CD4-positive, CD25-positive, alpha-beta regulatory T cell (primary cell): ENCODE data around the gene UBE2I. TPM values are rescaled to one million over a fixed set of nuclear protein-coding genes. Genes with fewer than 3 reads are reported as not detected.

ENCODE experiments used
- ATAC-seq, 2 donors: fragments of 150-1000 bp; cut with Tn5 transposase; one replicate each; pipeline ENCODE4 v1.10.0; 2021; ENCODE audit warnings: low read depth in 2 of 2, moderate number of reproducible peaks in 2 of 2, moderate library complexity in 1 of 2
- DNase-seq, 3 donors: peaks; one replicate each; pipeline versions ENCODE4 v3.0.0 to v3.0.0-alpha.2; 2012 to 2022; ENCODE audit warnings: mixed read lengths in 1 of 3
- H3K27ac ChIP-seq: one replicate; pipeline ENCODE4 v1.7.0; 2013; ENCODE audit warnings: mild to moderate bottlenecking, low read length; ENCODE audit not compliant: insufficient read depth, poor library complexity, severe bottlenecking
- H3K27me3 ChIP-seq: one replicate; pipeline ENCODE4 v1.7.0; 2013; ENCODE audit warnings: low read length; ENCODE audit not compliant: control insufficient read depth, insufficient read depth
- H3K36me3 ChIP-seq: one replicate; pipeline ENCODE4 v1.7.0; 2013; ENCODE audit warnings: mild to moderate bottlenecking, low read length, moderate library complexity; ENCODE audit not compliant: control insufficient read depth, insufficient read depth
- H3K4me1 ChIP-seq: 2 replicates; pipeline ENCODE4 v1.7.0; 2013; ENCODE audit warnings: mild to moderate bottlenecking, low read length; ENCODE audit not compliant: insufficient read depth, control insufficient read depth, poor library complexity, severe bottlenecking
- H3K4me3 ChIP-seq: one replicate; pipeline ENCODE4 v1.7.0; 2013; ENCODE audit warnings: low read depth, mild to moderate bottlenecking, low read length, moderate library complexity
- H3K9me3 ChIP-seq, 2 experiments: 1 replicate in 1 of 2; 2 replicates in 1 of 2; pipeline ENCODE4 v1.7.0; 2013; ENCODE audit warnings: low read length in 2 of 2, mild to moderate bottlenecking in 1 of 2, moderate library complexity in 1 of 2; ENCODE audit not compliant: control insufficient read depth in 2 of 2
- H3K27ac Mint-ChIP-seq, 3 donors: one replicate each; pipeline ENCODE4 v1.8.0; 2020 to 2022; ENCODE audit warnings: mild to moderate bottlenecking in 3 of 3, mixed read lengths in 3 of 3, moderate library complexity in 2 of 3
- H3K27me3 Mint-ChIP-seq: one replicate; pipeline ENCODE4 v1.8.0; 2022; ENCODE audit warnings: mild to moderate bottlenecking, mixed read lengths
- H3K36me3 Mint-ChIP-seq: one replicate; pipeline ENCODE4 v1.8.0; 2020; ENCODE audit warnings: mixed read lengths
- H3K4me1 Mint-ChIP-seq, 4 donors: one replicate each; pipeline ENCODE4 v1.8.0; 2020 to 2022; ENCODE audit warnings: mixed read lengths in 4 of 4, mild to moderate bottlenecking in 1 of 4
- H3K4me3 Mint-ChIP-seq, 4 donors: one replicate each; pipeline ENCODE4 v1.8.0; 2020 to 2022; ENCODE audit warnings: mild to moderate bottlenecking in 4 of 4, mixed read lengths in 4 of 4, moderate library complexity in 3 of 4
- H3K9me3 Mint-ChIP-seq, 7 donors: one replicate each; pipeline ENCODE4 v1.8.0; 2020 to 2022; ENCODE audit warnings: mixed read lengths in 7 of 7, mild to moderate bottlenecking in 3 of 7, moderate library complexity in 2 of 7
- polyA plus RNA-seq, 4 donors: library from polyadenylated mRNA; unstranded; fragments of 300-500 nt; fragmentation: Illumina TruSeq; gene quantifications; one replicate each; pipeline ENCODE4 v1.2.3, GENCODE V29; 2021
- total RNA-seq: library from RNA; stranded (reverse); gene quantifications from one replicate; pipeline ENCODE4 v1.2.3, GENCODE V29; 2022

The UBE2I gene
- total and polyA plus RNA-seq, 5 donors from 2014 or later: 75.5 to 205 (median 95.6) TPM

DNA sequence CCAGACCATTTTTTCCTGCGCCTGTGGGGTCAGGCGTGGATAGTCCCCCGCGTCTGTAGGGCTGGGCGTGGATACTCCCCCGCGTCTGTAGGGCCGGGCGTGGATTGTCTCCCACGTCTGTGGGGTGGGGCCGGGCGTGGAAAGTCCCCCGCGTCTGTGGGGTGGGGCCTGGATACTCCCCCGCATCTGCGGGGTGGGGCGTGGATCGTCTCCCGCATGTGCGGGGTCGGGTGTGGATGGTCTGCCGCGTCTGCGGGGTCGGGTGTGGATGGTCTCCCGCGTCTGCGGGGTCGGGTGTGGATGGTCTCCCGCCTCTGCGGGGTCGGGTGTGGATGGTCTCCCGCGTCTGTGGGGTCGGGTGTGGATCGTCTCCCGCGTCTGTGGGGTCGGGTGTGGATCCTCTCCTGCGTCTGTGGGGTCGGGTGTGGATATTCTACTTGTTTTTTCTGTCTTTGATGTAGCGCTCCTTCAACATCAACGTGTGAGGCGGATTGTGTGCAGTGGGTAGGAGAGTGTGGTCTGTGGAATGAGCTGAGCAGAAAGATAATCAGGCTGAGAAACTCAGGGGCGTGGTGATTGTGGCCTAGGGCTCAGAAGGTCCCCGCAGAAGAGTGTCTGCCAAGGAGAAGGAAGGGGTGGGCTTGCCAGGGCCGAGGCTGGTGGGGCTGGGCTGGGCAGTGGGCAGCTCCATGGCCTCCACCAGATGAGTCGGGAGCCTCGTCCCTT is 45.5 kb downstream of the UBE2I start:
- peaks cover 3% of the 10 kb centered on the region for H3K36me3 Mint-ChIP-seq
- peaks cover 24% of the 10 kb centered on the region for H3K4me1 ChIP-seq
- H3K4me3 ChIP-seq: no peak overlapping the region
- peaks cover 0 to 42% (median 19%) of the 10 kb centered on the region in 4 donors for H3K4me1 Mint-ChIP-seq
- ATAC-seq: no peak
- peaks cover 2% of the 10 kb centered on the region for H3K36me3 ChIP-seq
- peak overlapping the region in 1 of 3 donors; percentile 56 for H3K27ac Mint-ChIP-seq
- no peak for DNase-seq
- H3K27ac ChIP-seq: no peak overlapping the region
- H3K27me3 ChIP-seq: no peaks in the 10 kb centered on the region
- H3K4me3 Mint-ChIP-seq: peak overlapping the region; percentile 48 to 81 (median 62)
- H3K9me3 Mint-ChIP-seq: peaks cover 0 to 3% (median 0%) of the 10 kb centered on the region in 7 donors
- H3K27me3 Mint-ChIP-seq: peaks cover 5% of the 10 kb centered on the region
- no peaks in the 10 kb centered on the region for H3K9me3 ChIP-seq

DNA sequence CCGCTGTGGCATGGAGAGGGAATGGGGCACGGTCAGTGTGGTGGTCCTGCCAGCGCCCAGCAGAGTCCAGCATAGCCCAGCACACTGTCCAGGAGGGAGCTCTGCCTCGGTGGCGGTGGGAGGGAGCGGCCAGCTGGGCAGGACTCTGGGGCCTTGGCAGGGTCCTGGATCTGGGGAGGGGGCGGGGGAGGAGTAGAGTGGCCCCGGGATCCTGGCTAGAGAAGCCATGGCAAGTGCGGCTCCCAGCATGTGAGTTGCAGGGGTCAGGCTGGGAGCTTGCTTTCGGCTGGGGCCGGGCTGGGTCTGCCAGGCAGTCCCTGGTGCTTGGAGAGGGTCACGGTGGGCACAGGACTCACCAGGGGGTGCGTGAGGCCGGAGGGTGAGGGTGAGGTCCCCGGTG is 46.2 kb downstream of the UBE2I start:
- DNase-seq: no peak
- Histone ChIP-seq H3K4me1 (peaks cover 18% of the 10 kb centered on the region), H3K27me3 (no peaks in the 10 kb centered on the region), H3K36me3 (no peaks in the 10 kb centered on the region), H3K4me3 (no peak overlapping the region), H3K27ac (no peak overlapping the region), H3K9me3 (no peaks in the 10 kb centered on the region)
- ATAC-seq: no peak
- peaks cover 5% of the 10 kb centered on the region for H3K27me3 Mint-ChIP-seq
- peaks cover 0 to 3% (median 0%) of the 10 kb centered on the region in 7 donors for H3K9me3 Mint-ChIP-seq
- H3K4me1 Mint-ChIP-seq: peaks cover 0 to 36% (median 19%) of the 10 kb centered on the region in 4 donors
- H3K27ac Mint-ChIP-seq: no peak overlapping the region
- peaks cover 3% of the 10 kb centered on the region for H3K36me3 Mint-ChIP-seq
- peak overlapping the region in 2 of 4 donors; percentile 26 to 63 for H3K4me3 Mint-ChIP-seq

DNA sequence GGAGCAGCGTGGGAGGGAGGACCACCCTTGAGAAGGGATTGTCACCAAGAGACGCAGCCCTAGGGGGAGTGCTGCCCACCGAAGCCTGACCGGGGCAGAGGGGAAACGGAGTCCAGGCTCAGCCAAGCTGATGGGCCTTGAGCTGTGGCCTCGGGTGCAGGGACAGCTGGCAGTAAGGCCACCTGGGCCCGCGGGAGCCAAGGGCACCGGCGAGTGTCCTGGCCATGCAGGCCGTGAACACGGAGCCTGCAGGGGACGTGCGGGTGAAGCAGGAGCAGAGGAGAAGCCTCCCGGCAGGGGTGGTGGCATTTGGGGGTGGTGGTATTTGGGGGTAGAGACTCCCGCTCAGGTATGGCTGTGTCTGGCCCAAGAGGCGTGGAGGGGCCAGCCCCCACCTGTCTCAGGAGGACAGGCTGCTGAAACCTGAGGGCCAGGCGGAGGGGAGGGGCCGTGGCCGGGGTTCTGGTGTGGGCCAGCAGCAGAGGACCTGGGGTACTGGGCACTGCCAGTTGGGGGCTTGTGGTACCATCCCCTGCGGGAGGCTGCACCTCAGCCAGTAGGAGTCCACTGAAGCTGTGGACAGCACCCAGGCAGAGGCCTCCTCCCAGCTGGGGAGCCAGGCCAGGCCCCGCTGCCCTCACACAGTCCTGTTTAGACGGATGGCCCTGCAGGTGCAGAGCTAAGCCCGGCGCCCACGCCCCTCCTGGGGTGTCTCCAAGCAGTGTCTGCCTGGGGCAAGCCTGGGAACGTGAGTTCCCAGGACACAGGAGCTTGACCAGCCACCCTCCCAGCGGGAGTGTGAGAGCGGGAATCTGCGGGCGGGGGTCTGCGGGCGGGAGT is 46.8 kb downstream of the UBE2I start:
- no peak overlapping the region for H3K27ac Mint-ChIP-seq
- DNase-seq: no peak

DNA sequence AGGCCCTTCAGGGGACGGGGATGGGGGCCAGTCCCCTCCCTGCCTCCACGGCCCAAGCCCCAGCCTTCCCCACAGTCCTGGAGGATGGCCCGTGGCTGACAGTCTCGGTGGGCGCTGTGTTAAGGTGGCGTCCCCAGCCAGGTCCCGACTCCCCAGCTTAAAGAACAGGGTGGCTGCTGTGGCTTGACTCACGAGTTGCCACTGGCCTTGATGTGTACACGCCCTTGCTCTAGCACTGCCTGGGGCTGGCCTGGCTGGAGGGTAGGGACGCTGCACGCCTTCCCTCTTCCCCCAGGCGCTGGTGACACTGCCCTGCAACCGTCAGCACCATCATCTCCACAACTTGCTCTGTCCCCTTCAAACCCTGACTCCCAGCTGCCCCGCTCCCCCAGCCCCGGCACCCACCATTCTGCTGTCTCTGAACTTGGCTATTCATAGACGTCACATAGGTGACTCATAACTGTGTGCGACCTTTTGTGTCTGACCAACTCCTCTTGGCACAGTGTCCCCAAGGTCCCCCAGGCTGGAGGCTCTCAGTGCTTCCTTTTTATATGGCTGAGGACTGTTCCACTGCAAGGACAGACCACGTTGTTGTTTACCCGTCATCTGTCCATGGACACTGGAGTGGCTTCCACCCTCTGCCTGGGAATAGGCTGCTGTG is 48.6 kb downstream of the UBE2I start:
- ATAC-seq: peak in 1 of 2 donors; percentile 8
- peak overlapping the region in 1 of 3 donors; percentile 75 for H3K27ac Mint-ChIP-seq
- Histone ChIP-seq H3K36me3 (peaks cover 16% of the 10 kb centered on the region), H3K27ac (no peak overlapping the region), H3K4me3 (no peak overlapping the region), H3K27me3 (no peaks in the 10 kb centered on the region), H3K9me3 (no peaks in the 10 kb centered on the region), H3K4me1 (no peaks in the 10 kb centered on the region)
- H3K4me1 Mint-ChIP-seq: peaks cover 0 to 24% (median 15%) of the 10 kb centered on the region in 4 donors
- H3K36me3 Mint-ChIP-seq: peaks cover 3% of the 10 kb centered on the region
- H3K4me3 Mint-ChIP-seq: peak overlapping the region in 2 of 4 donors; percentile 32 to 54
- H3K27me3 Mint-ChIP-seq: no peaks in the 10 kb centered on the region
- H3K9me3 Mint-ChIP-seq: no peaks in the 10 kb centered on the region
- no peak for DNase-seq

More for the DNA sequence above, 46.8 kb downstream of the UBE2I start:
- H3K9me3 ChIP-seq: no peaks in the 10 kb centered on the region
- peaks cover 12% of the 10 kb centered on the region for H3K4me1 ChIP-seq
- H3K27me3 Mint-ChIP-seq: peaks cover 5% of the 10 kb centered on the region
- ATAC-seq: no peak
- peaks cover 3% of the 10 kb centered on the region for H3K36me3 Mint-ChIP-seq
- peaks cover 0 to 32% (median 19%) of the 10 kb centered on the region in 4 donors for H3K4me1 Mint-ChIP-seq
- H3K4me3 ChIP-seq: no peak overlapping the region
- H3K36me3 ChIP-seq: no peaks in the 10 kb centered on the region
- H3K4me3 Mint-ChIP-seq: peak overlapping the region in 1 of 4 donors; percentile 26
- peaks cover 0 to 3% (median 0%) of the 10 kb centered on the region in 7 donors for H3K9me3 Mint-ChIP-seq
- no peaks in the 10 kb centered on the region for H3K27me3 ChIP-seq
- H3K27ac ChIP-seq: no peak overlapping the region

DNA sequence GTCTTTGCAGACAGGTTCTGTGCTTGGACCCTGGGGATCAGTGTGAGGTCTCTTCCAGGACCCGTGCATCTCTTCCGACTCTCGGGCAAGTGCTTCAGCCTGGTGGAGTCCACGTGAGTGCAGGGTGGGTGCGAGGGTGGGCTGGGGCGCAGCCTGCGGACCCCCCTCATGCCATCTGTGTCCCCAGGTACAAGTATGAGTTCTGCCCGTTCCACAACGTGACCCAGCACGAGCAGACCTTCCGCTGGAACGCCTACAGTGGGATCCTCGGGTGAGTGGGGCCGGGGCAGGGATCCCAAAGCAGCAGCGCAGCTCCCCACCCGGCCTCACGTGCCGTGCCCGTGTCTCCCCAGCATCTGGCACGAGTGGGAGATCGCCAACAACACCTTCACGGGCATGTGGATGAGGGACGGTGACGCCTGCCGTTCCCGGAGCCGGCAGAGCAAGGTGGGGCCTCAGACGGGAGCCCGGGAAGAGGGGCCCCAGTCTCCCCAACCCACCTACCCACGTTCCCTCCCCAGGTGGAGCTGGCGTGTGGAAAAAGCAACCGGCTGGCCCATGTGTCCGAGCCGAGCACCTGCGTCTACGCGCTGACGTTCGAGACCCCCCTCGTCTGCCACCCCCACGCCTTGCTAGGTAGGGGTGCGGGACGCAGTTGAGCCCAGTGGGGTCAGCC is 52.4 kb downstream of the UBE2I start:
- Histone ChIP-seq H3K9me3 (no peaks in the 10 kb centered on the region), H3K27me3 (no peaks in the 10 kb centered on the region), H3K36me3 (peaks cover 46% of the 10 kb centered on the region), H3K27ac (no peak overlapping the region), H3K4me1 (no peaks in the 10 kb centered on the region), H3K4me3 (no peak overlapping the region)
- DNase-seq (no peak), ATAC-seq (no peak)
- Mint-ChIP-seq H3K4me1 (peaks cover 4 to 7% (median 5%) of the 10 kb centered on the region in 4 donors), H3K27ac (no peak overlapping the region), H3K36me3 (peaks cover 9% of the 10 kb centered on the region), H3K9me3 (no peaks in the 10 kb centered on the region), H3K27me3 (no peaks in the 10 kb centered on the region), H3K4me3 (no peak overlapping the region)

DNA sequence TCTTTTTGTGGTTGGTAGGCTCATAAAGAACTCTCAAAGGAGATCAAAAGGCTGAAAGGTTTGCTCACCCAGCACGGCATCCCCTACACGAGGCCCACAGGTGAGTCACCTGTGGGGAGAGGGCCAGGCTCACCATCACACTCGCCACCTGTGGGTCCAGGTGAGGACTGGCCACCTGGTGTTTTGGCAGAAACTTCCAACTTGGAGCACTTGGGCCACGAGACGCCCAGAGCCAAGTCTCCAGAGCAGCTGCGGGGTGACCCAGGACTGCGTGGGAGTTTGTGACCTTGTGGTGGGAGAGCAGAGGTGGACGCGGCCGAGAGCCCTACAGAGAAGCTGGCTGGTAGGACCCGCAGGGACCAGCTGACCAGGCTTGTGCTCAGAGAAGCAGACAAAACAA is 53.4 kb downstream of the UBE2I start:
- DNase-seq (no peak), ATAC-seq (no peak)
- no peaks in the 10 kb centered on the region for H3K9me3 ChIP-seq
- no peak overlapping the region for H3K4me3 ChIP-seq
- Mint-ChIP-seq H3K27me3 (no peaks in the 10 kb centered on the region), H3K27ac (no peak overlapping the region), H3K36me3 (peaks cover 9% of the 10 kb centered on the region), H3K4me1 (peaks cover 4 to 7% (median 5%) of the 10 kb centered on the region in 4 donors), H3K9me3 (no peaks in the 10 kb centered on the region), H3K4me3 (peak overlapping the region in 1 of 4 donors; percentile 44)
- no peak overlapping the region for H3K27ac ChIP-seq
- peaks cover 49% of the 10 kb centered on the region for H3K36me3 ChIP-seq
- no peaks in the 10 kb centered on the region for H3K4me1 ChIP-seq
- H3K27me3 ChIP-seq: no peaks in the 10 kb centered on the region

DNA sequence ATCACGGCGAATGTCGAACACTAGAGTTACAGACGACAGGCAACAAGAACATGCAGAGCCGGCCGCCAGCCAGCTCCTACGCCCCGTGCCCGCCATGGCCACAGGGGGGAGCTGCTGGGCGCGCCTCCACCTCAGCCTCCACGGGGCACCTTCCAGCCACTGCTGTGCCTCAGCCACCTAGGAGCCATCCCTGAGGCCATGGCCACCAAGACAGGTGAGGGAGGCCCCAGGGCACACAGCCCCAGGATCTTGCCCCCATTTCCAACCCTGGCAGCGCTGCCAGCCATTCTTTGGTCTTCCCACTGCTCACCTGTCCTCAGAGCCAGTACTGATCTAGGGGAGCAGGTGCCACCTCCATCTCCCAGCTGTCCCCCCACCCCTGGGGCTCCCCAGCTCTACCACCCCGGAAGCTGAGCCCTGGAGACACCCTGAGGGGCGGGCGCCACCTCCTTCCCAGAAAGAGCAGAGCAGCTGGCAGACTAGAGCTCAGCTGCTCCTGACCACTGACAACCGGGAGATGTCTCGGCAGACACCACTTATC is 54.1 kb downstream of the UBE2I start:
- Mint-ChIP-seq H3K9me3 (no peaks in the 10 kb centered on the region), H3K27ac (peak overlapping the region in 1 of 3 donors; percentile 26), H3K27me3 (no peaks in the 10 kb centered on the region), H3K4me3 (peak overlapping the region in 1 of 4 donors; percentile 44), H3K4me1 (peaks cover 0 to 5% (median 3%) of the 10 kb centered on the region in 4 donors), H3K36me3 (peaks cover 9% of the 10 kb centered on the region)
- ATAC-seq: peak; percentile 84 to 89
- H3K27me3 ChIP-seq: no peaks in the 10 kb centered on the region
- no peak overlapping the region for H3K4me3 ChIP-seq
- peaks cover 49% of the 10 kb centered on the region for H3K36me3 ChIP-seq
- H3K9me3 ChIP-seq: no peaks in the 10 kb centered on the region
- no peak overlapping the region for H3K27ac ChIP-seq
- H3K4me1 ChIP-seq: no peaks in the 10 kb centered on the region
- DNase-seq: peak; percentile 42 to 72 (median 62)
